Right atrium auricular region (tissue), 2 donors: ENCODE data around the gene PROSER3. TPM values are rescaled to one million over a fixed set of nuclear protein-coding genes. Genes with fewer than 3 reads are reported as not detected.

Experiments
- DNase-seq: peaks from one replicate; pipeline ENCODE4 v3.0.0-alpha.2; 2019; ENCODE audit warnings: low spot score
- H3K27ac ChIP-seq, 2 donors: fragments of 200-600 bp; sonication (generic); 1 replicate in 1 of 2; 2 replicates in 1 of 2; pipeline ENCODE4 v1.5.1; 2016 to 2019
- H3K27me3 ChIP-seq, 2 donors: fragments of 200-600 bp; sonication (generic); one replicate each; pipeline versions ENCODE4 v1.5.1 to v1.6.0; 2017 to 2019
- H3K36me3 ChIP-seq: fragments of 200-600 bp; sonication (generic); one replicate; pipeline ENCODE4 v1.5.1; 2016
- H3K4me1 ChIP-seq, 2 donors: fragments of 200-600 bp; sonication (generic); one replicate each; pipeline versions ENCODE4 v1.5.1 to v1.6.0; 2017 to 2019
- H3K4me3 ChIP-seq, 2 donors: fragments of 200-600 bp; sonication (generic); 1 replicate in 1 of 2; 2 replicates in 1 of 2; pipeline ENCODE4 v1.5.1; 2017 to 2019; ENCODE audit warnings: mild to moderate bottlenecking in 1 of 2, moderate library complexity in 1 of 2
- H3K9me3 ChIP-seq, 2 donors: fragments of 200-600 bp; sonication (generic); one replicate each; pipeline ENCODE4 v1.5.1; 2019
- CTCF ChIP-seq, 2 donors: fragments of 200-600 bp; sonication (generic); IDR thresholded peaks; one replicate each; pipeline ENCODE4 v1.5.1; 2019; ENCODE audit warnings: antibody characterized with exemption in 2 of 2
- total RNA-seq, 2 donors: library from RNA; depleted of rRNA; stranded (reverse); fragments of >200 nt; gene quantifications; one replicate each; pipeline ENCODE4 v1.1.0, GENCODE V29; 2016

PROSER3 gene
- total RNA-seq, 2 donors from 2014 or later = 7.2 TPM

- peaks cover 7% of the 10 kb centered on the region for H3K36me3 ChIP-seq
- peaks cover 0 to 15% of the 10 kb centered on the region in 2 donors for H3K4me1 ChIP-seq
- peak overlapping the region in 1 of 2 donors; percentile 58 for H3K27ac ChIP-seq
- DNase-seq = no peak
- no peak for TF ChIP-seq CTCF (IDR thresholded peaks at IDR 0.05)
- H3K4me3 ChIP-seq = peak overlapping the region; percentile 89 to 93
- H3K9me3 ChIP-seq = no peaks in the 10 kb centered on the region
- no peaks in the 10 kb centered on the region for H3K27me3 ChIP-seq
Measured at GRCh38 chr19:35776102-35776788, 18.3 kb downstream of the PROSER3 start.

GRCh38 chr19:35777086-35777841, 19.3 kb downstream of the PROSER3 start:
- no peak overlapping the region for H3K27ac ChIP-seq
- H3K4me3 ChIP-seq = no peak overlapping the region
- peaks cover 8% of the 10 kb centered on the region for H3K36me3 ChIP-seq
- H3K27me3 ChIP-seq = no peaks in the 10 kb centered on the region
- DNase-seq = no peak
- TF ChIP-seq CTCF (IDR thresholded peaks at IDR 0.05) = no peak
- no peaks in the 10 kb centered on the region for H3K9me3 ChIP-seq
- H3K4me1 ChIP-seq = peaks cover 0 to 15% of the 10 kb centered on the region in 2 donors

- TF ChIP-seq CTCF (IDR thresholded peaks at IDR 0.05) = no peak
- no peak overlapping the region for H3K27ac ChIP-seq
- no peak for DNase-seq
- no peaks in the 10 kb centered on the region for H3K9me3 ChIP-seq
- no peak overlapping the region for H3K4me3 ChIP-seq
- H3K27me3 ChIP-seq = no peaks in the 10 kb centered on the region
- H3K36me3 ChIP-seq = peaks cover 8% of the 10 kb centered on the region
- H3K4me1 ChIP-seq = peaks cover 0 to 15% of the 10 kb centered on the region in 2 donors
Measured at GRCh38 chr19:35777961-35778360, 20.0 kb downstream of the PROSER3 start.

GRCh38 chr19:35779033-35779432, 21.1 kb downstream of the PROSER3 start:
- no peak for DNase-seq
- H3K27me3 ChIP-seq = no peaks in the 10 kb centered on the region
- no peak for TF ChIP-seq CTCF (IDR thresholded peaks at IDR 0.05)
- peaks cover 8% of the 10 kb centered on the region for H3K36me3 ChIP-seq
- no peaks in the 10 kb centered on the region for H3K9me3 ChIP-seq
- H3K4me1 ChIP-seq = peaks cover 0 to 15% of the 10 kb centered on the region in 2 donors
- H3K27ac ChIP-seq = no peak overlapping the region
- no peak overlapping the region for H3K4me3 ChIP-seq

- H3K4me1 ChIP-seq = peaks cover 0 to 8% of the 10 kb centered on the region in 2 donors
- peaks cover 8% of the 10 kb centered on the region for H3K36me3 ChIP-seq
- no peak for TF ChIP-seq CTCF (IDR thresholded peaks at IDR 0.05)
- no peak for DNase-seq
- no peak overlapping the region for H3K4me3 ChIP-seq
- H3K9me3 ChIP-seq = no peaks in the 10 kb centered on the region
- H3K27ac ChIP-seq = no peak overlapping the region
- H3K27me3 ChIP-seq = no peaks in the 10 kb centered on the region
Measured at GRCh38 chr19:35780058-35780457, 22.1 kb downstream of the PROSER3 start.
